ENCODE results near the gene LRRC74B. TPM values are rescaled to one million over a fixed set of nuclear protein-coding genes. Genes with fewer than 3 reads are reported as not detected.
"Not testable (repeated sequence)": the region's sequence is repeated elsewhere in the genome, so short reads cannot be mapped to it uniquely, and the experiment has no call there.

The LRRC74B gene
- total RNA-seq, 4 donors from 2014 or later = not detected

DNA sequence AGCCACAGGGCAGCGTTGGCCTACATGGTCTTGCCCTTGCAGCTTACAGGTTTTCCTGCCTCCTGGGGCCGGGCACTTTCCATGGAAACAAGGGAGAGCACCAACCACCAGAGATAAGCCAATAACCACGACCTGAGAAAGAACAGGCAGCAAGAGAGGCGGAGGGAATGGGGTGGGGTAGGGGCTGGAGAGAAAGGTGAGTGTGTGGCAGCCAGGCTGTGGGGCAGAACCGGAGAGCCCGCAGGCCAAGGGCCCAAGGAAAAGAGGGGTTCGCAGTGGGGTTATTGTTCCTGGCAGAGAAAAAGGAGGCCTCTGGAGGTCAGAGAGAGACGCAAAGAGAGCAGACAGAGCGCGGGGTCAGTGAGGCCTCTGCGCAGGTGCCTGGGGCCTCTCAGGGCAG is 33.2 kb downstream of the LRRC74B start:
- Histone ChIP-seq H3K4me3 (no peak overlapping the region), H3K27ac (no peak overlapping the region), H3K36me3 (no peaks in the 10 kb centered on the region), H3K9me3 (no peaks in the 10 kb centered on the region), H3K4me1 (no peaks in the 10 kb centered on the region), H3K27me3 (peaks cover 17% of the 10 kb centered on the region)
- 76 to 100% methylated on average over 2 to 8 of the region's 11 CpGs for WGBS, 2 donors (ENCODE audit: low coverage in 1 of 2)
- ATAC-seq = no peak
- TF ChIP-seq EP300 (IDR thresholded peaks at IDR 0.05) (no peak), POLR2AphosphoS5 (IDR thresholded peaks at IDR 0.05) (no peak), POLR2A (IDR thresholded peaks at IDR 0.05) (no peak)
- TF ChIP-seq, protein P1, sequence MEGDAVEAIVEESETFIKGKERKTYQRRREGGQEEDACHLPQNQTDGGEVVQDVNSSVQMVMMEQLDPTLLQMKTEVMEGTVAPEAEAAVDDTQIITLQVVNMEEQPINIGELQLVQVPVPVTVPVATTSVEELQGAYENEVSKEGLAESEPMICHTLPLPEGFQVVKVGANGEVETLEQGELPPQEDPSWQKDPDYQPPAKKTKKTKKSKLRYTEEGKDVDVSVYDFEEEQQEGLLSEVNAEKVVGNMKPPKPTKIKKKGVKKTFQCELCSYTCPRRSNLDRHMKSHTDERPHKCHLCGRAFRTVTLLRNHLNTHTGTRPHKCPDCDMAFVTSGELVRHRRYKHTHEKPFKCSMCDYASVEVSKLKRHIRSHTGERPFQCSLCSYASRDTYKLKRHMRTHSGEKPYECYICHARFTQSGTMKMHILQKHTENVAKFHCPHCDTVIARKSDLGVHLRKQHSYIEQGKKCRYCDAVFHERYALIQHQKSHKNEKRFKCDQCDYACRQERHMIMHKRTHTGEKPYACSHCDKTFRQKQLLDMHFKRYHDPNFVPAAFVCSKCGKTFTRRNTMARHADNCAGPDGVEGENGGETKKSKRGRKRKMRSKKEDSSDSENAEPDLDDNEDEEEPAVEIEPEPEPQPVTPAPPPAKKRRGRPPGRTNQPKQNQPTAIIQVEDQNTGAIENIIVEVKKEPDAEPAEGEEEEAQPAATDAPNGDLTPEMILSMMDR (IDR thresholded peaks at IDR 0.05) = no peak

DNA sequence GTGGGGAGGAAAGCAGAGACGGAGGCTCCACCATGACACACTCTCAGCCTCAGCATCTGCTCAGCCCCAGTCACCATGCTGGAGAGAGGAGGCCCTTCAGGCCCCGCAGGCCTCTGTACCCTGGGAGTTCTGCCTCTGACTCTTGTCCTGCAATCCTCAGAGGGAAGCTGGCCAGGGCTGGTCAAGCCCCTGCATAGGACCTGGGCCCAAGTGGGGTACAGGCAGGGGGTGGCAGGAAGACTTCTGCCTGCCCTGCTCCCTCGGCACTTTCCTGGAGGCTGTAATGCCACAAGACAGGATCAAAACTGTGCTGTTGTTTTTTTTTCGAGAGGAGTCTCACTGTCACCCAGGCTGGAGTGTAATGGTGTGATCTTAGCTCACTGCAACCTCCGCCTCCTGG is 33.7 kb downstream of the LRRC74B start:
- Histone ChIP-seq H3K4me1 (no peaks in the 10 kb centered on the region), H3K4me3 (no peak overlapping the region), H3K36me3 (no peaks in the 10 kb centered on the region), H3K27me3 (peaks cover 17% of the 10 kb centered on the region), H3K27ac (no peak overlapping the region), H3K9me3 (no peaks in the 10 kb centered on the region)
- 60 to 100% methylated on average over 1 of the region's 5 CpGs for WGBS, 2 donors (ENCODE audit: low coverage in 1 of 2)
- ATAC-seq = no peak
- TF ChIP-seq POLR2AphosphoS5 (IDR thresholded peaks at IDR 0.05) (no peak), POLR2A (IDR thresholded peaks at IDR 0.05) (no peak), EP300 (IDR thresholded peaks at IDR 0.05) (no peak)
- TF ChIP-seq, protein P1 (IDR thresholded peaks at IDR 0.05) = no peak

DNA sequence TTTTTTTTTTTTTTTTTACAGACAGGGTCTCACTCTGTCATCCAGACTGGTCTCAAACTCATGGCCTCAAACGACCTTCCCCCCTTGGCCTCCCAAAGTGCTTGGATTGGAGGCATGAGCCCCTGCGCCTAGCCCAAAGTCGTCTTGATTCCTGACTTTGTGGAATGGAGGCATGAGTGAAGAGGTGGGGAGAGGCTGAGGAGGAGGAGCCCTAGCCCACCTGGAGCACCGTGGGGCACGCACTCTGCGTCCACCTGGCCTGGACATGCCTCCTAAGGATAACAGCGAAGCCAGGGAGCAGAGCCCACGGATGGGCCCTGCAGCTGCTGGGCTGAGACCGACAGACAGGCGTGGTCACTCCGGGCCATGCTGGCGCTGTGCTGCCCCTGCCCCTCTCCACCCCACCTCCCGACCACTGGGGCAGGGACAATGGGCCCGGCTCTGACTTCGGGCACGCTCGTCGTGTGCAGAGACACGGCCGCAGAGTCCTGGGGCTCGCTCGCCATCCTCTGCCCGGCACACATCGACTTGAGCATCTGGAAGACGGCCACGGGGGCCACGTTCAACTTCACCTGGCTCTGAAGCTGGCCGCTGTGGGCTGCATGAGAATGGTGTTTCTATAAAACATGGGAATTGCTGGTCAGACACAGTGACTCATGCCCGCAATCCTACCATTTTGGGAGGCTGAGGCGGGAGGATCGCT is 34.8 kb downstream of the LRRC74B start:
- H3K36me3 ChIP-seq = no peaks in the 10 kb centered on the region
- no peak overlapping the region for H3K27ac ChIP-seq
- H3K4me3 ChIP-seq = no peak overlapping the region
- WGBS, 2 donors (ENCODE audit: low coverage in 1 of 2) = no CpG with 5 or more reads among the region's 31 CpGs
- TF ChIP-seq EP300 (IDR thresholded peaks at IDR 0.05) = no peak
- TF ChIP-seq, protein P1 (IDR thresholded peaks at IDR 0.05) = no peak
- TF ChIP-seq POLR2A (IDR thresholded peaks at IDR 0.05) = no peak
- no peak for TF ChIP-seq POLR2AphosphoS5 (IDR thresholded peaks at IDR 0.05)
- H3K4me1 ChIP-seq = no peaks in the 10 kb centered on the region
- ATAC-seq = no peak
- H3K9me3 ChIP-seq = no peaks in the 10 kb centered on the region
- H3K27me3 ChIP-seq = peaks cover 17% of the 10 kb centered on the region

DNA sequence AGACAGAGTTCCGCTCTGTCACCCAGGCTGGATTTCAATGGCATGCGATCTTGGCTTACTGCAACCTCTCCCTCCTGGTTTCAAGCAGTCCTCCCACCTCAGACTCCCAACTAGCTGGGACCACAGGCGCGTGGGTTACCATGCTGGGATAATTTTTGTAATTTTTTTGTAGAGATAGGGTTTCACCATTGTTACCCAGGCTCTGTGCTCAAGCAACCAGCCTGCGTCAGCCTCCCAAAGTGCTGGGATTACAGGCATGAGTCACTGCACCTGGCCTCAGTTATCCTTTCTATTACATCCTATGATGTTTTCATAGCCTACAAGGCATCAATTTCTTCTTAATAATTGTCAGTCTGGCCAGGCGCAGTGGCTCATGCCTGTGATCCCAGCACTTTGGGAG is 36.5 kb downstream of the LRRC74B start:
- 78 to 85% methylated on average over 4 to 6 of the region's 6 CpGs for WGBS, 2 donors (ENCODE audit: low coverage in 1 of 2)
- TF ChIP-seq, protein P1 (IDR thresholded peaks at IDR 0.05) = no peak
- TF ChIP-seq POLR2A (IDR thresholded peaks at IDR 0.05) = no peak
- no peak for ATAC-seq
- Histone ChIP-seq H3K4me3 (no peak overlapping the region), H3K9me3 (no peaks in the 10 kb centered on the region), H3K4me1 (no peaks in the 10 kb centered on the region), H3K36me3 (no peaks in the 10 kb centered on the region), H3K27ac (no peak overlapping the region), H3K27me3 (peaks cover 18% of the 10 kb centered on the region)

DNA sequence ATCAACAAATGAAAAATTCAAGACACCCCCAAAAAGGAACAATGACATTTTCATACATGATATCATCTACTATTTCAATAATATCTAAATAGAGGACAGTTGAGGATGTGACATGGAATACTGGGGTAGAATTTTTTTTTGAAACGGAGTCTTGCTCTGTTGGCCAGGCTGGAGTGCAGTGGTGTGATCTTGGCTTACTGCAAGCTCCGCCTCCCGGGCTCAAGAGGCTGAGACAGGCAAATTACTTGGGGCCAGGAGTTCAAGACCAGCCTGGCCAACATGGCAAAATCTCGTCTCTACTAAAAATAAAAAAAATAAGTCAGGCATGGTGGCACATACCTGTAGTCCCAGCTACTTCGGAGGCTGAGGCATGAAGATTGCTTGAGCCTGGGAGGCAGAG is 41.4 kb downstream of the LRRC74B start:
- H3K9me3 ChIP-seq = no peaks in the 10 kb centered on the region
- H3K27ac ChIP-seq = no peak overlapping the region
- no peak for TF ChIP-seq EP300 (IDR thresholded peaks at IDR 0.05)
- TF ChIP-seq, protein P1 (IDR thresholded peaks at IDR 0.05) = no peak
- no peak for TF ChIP-seq POLR2AphosphoS5 (IDR thresholded peaks at IDR 0.05)
- no peak for TF ChIP-seq POLR2A (IDR thresholded peaks at IDR 0.05)
- peaks cover 36% of the 10 kb centered on the region for H3K27me3 ChIP-seq
- no peaks in the 10 kb centered on the region for H3K4me1 ChIP-seq
- 79 to 100% methylated on average over 1 to 4 of the region's 5 CpGs for whole genome bisulfite sequencing, 2 donors (ENCODE audit: low coverage in 1 of 2)
- H3K4me3 ChIP-seq = no peak overlapping the region
- H3K36me3 ChIP-seq = no peaks in the 10 kb centered on the region
- no peak for ATAC-seq

DNA sequence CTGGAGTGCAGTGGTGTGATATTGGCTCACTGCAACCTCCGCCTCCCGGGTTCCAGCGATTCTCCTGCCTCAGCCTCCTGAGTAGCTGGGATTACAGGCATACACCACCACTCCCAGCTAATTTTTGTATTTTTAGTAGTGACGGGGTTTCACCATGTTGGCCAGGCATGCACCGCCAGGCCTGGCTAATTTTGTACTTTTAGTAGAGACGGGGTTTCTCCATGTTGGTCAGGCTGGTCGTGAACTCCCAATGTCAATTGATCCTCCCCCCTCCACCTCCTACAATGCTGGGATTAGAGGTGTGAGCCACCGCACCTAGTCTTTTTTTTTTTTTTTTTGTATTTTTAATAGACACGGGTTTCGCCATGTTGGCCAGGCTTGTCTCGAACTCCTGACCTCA is 42.2 kb downstream of the LRRC74B start:
- not testable (repeated sequence) for H3K9me3 ChIP-seq, H3K4me1 ChIP-seq, H3K27ac ChIP-seq, H3K36me3 ChIP-seq, H3K4me3 ChIP-seq, ATAC-seq
- 91 to 95% methylated on average over 4 to 11 of the region's 11 CpGs for WGBS, 2 donors (ENCODE audit: low coverage in 1 of 2)
- H3K27me3 ChIP-seq = peaks cover 39% of the 10 kb centered on the region

DNA sequence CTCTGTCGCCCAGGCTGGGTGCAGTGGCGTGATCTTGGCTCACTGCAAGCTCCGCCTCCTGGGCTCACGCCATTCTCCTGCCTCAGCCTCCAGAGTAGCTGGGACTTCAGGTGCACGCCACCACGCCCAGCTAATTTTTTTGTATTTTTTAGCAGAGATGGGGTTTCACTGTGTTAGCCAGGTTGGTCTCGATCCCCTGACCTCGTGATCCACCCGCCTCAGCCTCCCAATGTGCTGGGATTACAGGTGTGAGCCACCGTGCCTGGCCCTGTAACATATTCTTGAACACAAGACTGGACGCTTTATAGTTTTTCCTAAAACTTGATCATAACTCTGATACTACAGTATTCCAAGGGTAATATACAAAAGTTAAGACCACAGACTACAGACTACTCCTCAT is 45.5 kb downstream of the LRRC74B start:
- WGBS, 2 donors (ENCODE audit: low coverage in 1 of 2) = 87 to 100% methylated on average over 2 to 11 of the region's 11 CpGs
- H3K4me3 ChIP-seq, H3K36me3 ChIP-seq, H3K27ac ChIP-seq, ATAC-seq, H3K9me3 ChIP-seq, H3K4me1 ChIP-seq: not testable (repeated sequence)
- peaks cover 39% of the 10 kb centered on the region for H3K27me3 ChIP-seq

Data from gastroesophageal sphincter (tissue), 4 donors.